Osteoblast (primary cell): ENCODE results near the gene HSPA12B. TPM values are rescaled to one million over a fixed set of nuclear protein-coding genes. Genes with fewer than 3 reads are reported as not detected.

ENCODE experiments used
- DNase-seq: peaks from one replicate; pipeline ENCODE4 v3.0.0; 2011; ENCODE audit warnings: low spot score, mixed read lengths; ENCODE audit not compliant: insufficient read length; ENCODE audit errors: missing footprints
- H2AFZ ChIP-seq: 2 replicates; pipeline ENCODE4 v1.6.0; 2011; ENCODE audit warnings: mild to moderate bottlenecking, low read length
- H3K27ac ChIP-seq: 2 replicates; pipeline ENCODE4 v1.5.1; 2011; ENCODE audit warnings: mild to moderate bottlenecking, low read depth, low read length, moderate library complexity
- H3K27me3 ChIP-seq: 2 replicates; pipeline ENCODE4 v1.6.0; 2012; ENCODE audit warnings: mild to moderate bottlenecking, control low read depth, inconsistent platforms, low read length, moderate library complexity; ENCODE audit not compliant: insufficient read depth
- H3K36me3 ChIP-seq: 2 replicates; pipeline ENCODE4 v1.5.1; 2011; ENCODE audit warnings: mild to moderate bottlenecking, low read length, control low read depth, moderate library complexity; ENCODE audit not compliant: insufficient read depth
- H3K4me1 ChIP-seq: 2 replicates; pipeline ENCODE4 v1.5.1; 2011; ENCODE audit warnings: mild to moderate bottlenecking, low read length, control low read depth, moderate library complexity; ENCODE audit not compliant: insufficient read depth
- H3K4me2 ChIP-seq: 2 replicates; pipeline ENCODE4 v1.6.0; 2011; ENCODE audit warnings: mild to moderate bottlenecking, low read length; ENCODE audit not compliant: insufficient read depth
- H3K4me3 ChIP-seq: fragments of 200-600 bp; sonication (generic); 3 replicates; pipeline ENCODE4 v1.5.1; 2012; ENCODE audit warnings: mild to moderate bottlenecking, low read length, inconsistent platforms; ENCODE audit not compliant: insufficient read depth
- H3K79me2 ChIP-seq: 2 replicates; pipeline ENCODE4 v1.6.0; 2012; ENCODE audit warnings: mild to moderate bottlenecking, low read length, control low read depth, inconsistent platforms; ENCODE audit not compliant: insufficient read depth
- H3K9me3 ChIP-seq: 2 replicates; pipeline ENCODE4 v1.5.1; 2011; ENCODE audit warnings: low read depth, low read length, control low read depth
- H4K20me1 ChIP-seq: 2 replicates; pipeline ENCODE4 v1.6.0; 2012; ENCODE audit warnings: mild to moderate bottlenecking, low read length, control low read depth; ENCODE audit not compliant: insufficient read depth
- CTCF ChIP-seq: IDR thresholded peaks from 2 replicates; pipeline ENCODE4 v1.5.1; 2011; ENCODE audit warnings: mild to moderate bottlenecking, low read depth, low read length, moderate library complexity; ENCODE audit errors: extremely low read depth
- total RNA-seq: library from RNA; depleted of rRNA; stranded (reverse); fragments of >200 nt; gene quantifications from 2 replicates; pipeline ENCODE4 v1.2.3, GENCODE V29; 2012

Gene HSPA12B
- total RNA-seq, 1 donor, result not detected

- Histone ChIP-seq H4K20me1 (no peaks in the 10 kb centered on the region), H3K27me3 (peaks cover 3% of the 10 kb centered on the region), H3K79me2 (no peaks in the 10 kb centered on the region), H2AFZ (no peak overlapping the region), H3K9me3 (no peaks in the 10 kb centered on the region), H3K4me2 (no peak overlapping the region), H3K36me3 (no peaks in the 10 kb centered on the region), H3K4me3 (no peak overlapping the region), H3K27ac (no peak overlapping the region), H3K4me1 (no peaks in the 10 kb centered on the region)
- peak; percentile 88 for DNase-seq
- no peak for TF ChIP-seq CTCF
Observed at GRCh38 chr20:3744806-3745685, 12.6 kb downstream of the HSPA12B start.

- H3K27ac ChIP-seq, result no peak overlapping the region
- peaks cover 2% of the 10 kb centered on the region for H3K27me3 ChIP-seq
- no peaks in the 10 kb centered on the region for H4K20me1 ChIP-seq
- no peaks in the 10 kb centered on the region for H3K79me2 ChIP-seq
- no peaks in the 10 kb centered on the region for H3K36me3 ChIP-seq
- peak; percentile 14 for DNase-seq
- H2AFZ ChIP-seq, result no peak overlapping the region
- no peak overlapping the region for H3K4me3 ChIP-seq
- TF ChIP-seq CTCF, result no peak
- H3K9me3 ChIP-seq, result no peaks in the 10 kb centered on the region
- no peak overlapping the region for H3K4me2 ChIP-seq
- no peaks in the 10 kb centered on the region for H3K4me1 ChIP-seq
Observed at GRCh38 chr20:3745686-3746173, 13.2 kb downstream of the HSPA12B start.

- Histone ChIP-seq H3K4me3 (no peak overlapping the region), H3K4me1 (no peaks in the 10 kb centered on the region), H3K79me2 (no peaks in the 10 kb centered on the region), H3K36me3 (no peaks in the 10 kb centered on the region), H3K27ac (no peak overlapping the region), H4K20me1 (no peaks in the 10 kb centered on the region), H2AFZ (no peak overlapping the region), H3K4me2 (no peak overlapping the region), H3K27me3 (no peaks in the 10 kb centered on the region), H3K9me3 (no peaks in the 10 kb centered on the region)
- DNase-seq, result peak; percentile 90
- no peak for TF ChIP-seq CTCF
Observed at GRCh38 chr20:3747471-3747870, 15.0 kb downstream of the HSPA12B start.

- Histone ChIP-seq H4K20me1 (no peaks in the 10 kb centered on the region), H3K79me2 (no peaks in the 10 kb centered on the region), H3K4me2 (no peak overlapping the region), H3K9me3 (no peaks in the 10 kb centered on the region), H2AFZ (no peak overlapping the region), H3K4me3 (no peak overlapping the region), H3K4me1 (no peaks in the 10 kb centered on the region), H3K27me3 (no peaks in the 10 kb centered on the region), H3K36me3 (no peaks in the 10 kb centered on the region), H3K27ac (no peak overlapping the region)
- no peak for TF ChIP-seq CTCF
- DNase-seq, result peak; percentile 73
Observed at GRCh38 chr20:3748073-3748472, 15.6 kb downstream of the HSPA12B start.
